ENCODE data around the gene NHLH2.

Gene NHLH2

GRCh38 chr1:115880981-115881672 lies 40.2 kb upstream of the NHLH2 start:
- Histone ChIP-seq H3K4me3 (ENCODE audit: low read depth, low read length) (no peak overlapping the region), H3K27ac (no peak overlapping the region), H3K9me3 (ENCODE audit: severe bottlenecking) (no peaks in the 10 kb centered on the region), H3K27me3 (ENCODE audit: insufficient read depth, low read depth, severe bottlenecking) (peaks cover 13% of the 10 kb centered on the region), H3K36me3 (no peaks in the 10 kb centered on the region)
- DNase-seq: no peak
- no peak for TF ChIP-seq CTCF (IDR thresholded peaks at IDR 0.05; ENCODE audit: low read depth, low read length)

- peak; percentile 33; the same call in 1 of the 2 replicates for TF ChIP-seq CTCF (IDR thresholded peaks at IDR 0.05; ENCODE audit: low read depth, low read length)
These were observed 39.1 kb upstream of the NHLH2 start for GRCh38 chr1:115879977-115880376.

GRCh38 chr1:115877511-115877910 lies 36.6 kb upstream of the NHLH2 start:
- Histone ChIP-seq H3K4me3 (ENCODE audit: low read depth, low read length) (no peak overlapping the region), H3K27me3 (ENCODE audit: insufficient read depth, low read depth, severe bottlenecking) (peaks cover 30% of the 10 kb centered on the region), H3K36me3 (no peaks in the 10 kb centered on the region), H3K9me3 (ENCODE audit: severe bottlenecking) (no peaks in the 10 kb centered on the region), H3K27ac (no peak overlapping the region)
- peak; percentile 32 for DNase-seq
- TF ChIP-seq CTCF (IDR thresholded peaks at IDR 0.05; ENCODE audit: low read depth, low read length): no peak

More at GRCh38 chr1:115879977-115880376, 39.1 kb upstream of the NHLH2 start:
- Histone ChIP-seq H3K9me3 (ENCODE audit: severe bottlenecking) (no peaks in the 10 kb centered on the region), H3K36me3 (no peaks in the 10 kb centered on the region), H3K27me3 (ENCODE audit: insufficient read depth, low read depth, severe bottlenecking) (peaks cover 13% of the 10 kb centered on the region), H3K4me3 (ENCODE audit: low read depth, low read length) (no peak overlapping the region), H3K27ac (no peak overlapping the region)
- DNase-seq: peak; percentile 38

GRCh38 chr1:115874904-115875303 lies 34.0 kb upstream of the NHLH2 start:
- H3K27ac ChIP-seq: no peak overlapping the region
- H3K27me3 ChIP-seq (ENCODE audit: insufficient read depth, low read depth, severe bottlenecking): peaks cover 50% of the 10 kb centered on the region
- H3K36me3 ChIP-seq: no peaks in the 10 kb centered on the region
- DNase-seq: no peak
- no peak for TF ChIP-seq CTCF (IDR thresholded peaks at IDR 0.05; ENCODE audit: low read depth, low read length)
- H3K4me3 ChIP-seq (ENCODE audit: low read depth, low read length): no peak overlapping the region
- no peaks in the 10 kb centered on the region for H3K9me3 ChIP-seq (ENCODE audit: severe bottlenecking)

- TF ChIP-seq CTCF (IDR thresholded peaks at IDR 0.05; ENCODE audit: low read depth, low read length): no peak
- no peak overlapping the region for H3K27ac ChIP-seq
- H3K4me3 ChIP-seq (ENCODE audit: low read depth, low read length): no peak overlapping the region
These were observed 33.6 kb upstream of the NHLH2 start for GRCh38 chr1:115874497-115874896.

GRCh38 chr1:115873184-115873583 lies 32.3 kb upstream of the NHLH2 start:
- Histone ChIP-seq H3K27ac (no peak overlapping the region), H3K36me3 (no peaks in the 10 kb centered on the region), H3K4me3 (ENCODE audit: low read depth, low read length) (no peak overlapping the region), H3K27me3 (ENCODE audit: insufficient read depth, low read depth, severe bottlenecking) (peaks cover 59% of the 10 kb centered on the region), H3K9me3 (ENCODE audit: severe bottlenecking) (no peaks in the 10 kb centered on the region)
- no peak for DNase-seq
- TF ChIP-seq CTCF (IDR thresholded peaks at IDR 0.05; ENCODE audit: low read depth, low read length): no peak

More at GRCh38 chr1:115874497-115874896, 33.6 kb upstream of the NHLH2 start:
- Histone ChIP-seq H3K36me3 (no peaks in the 10 kb centered on the region), H3K9me3 (ENCODE audit: severe bottlenecking) (no peaks in the 10 kb centered on the region), H3K27me3 (ENCODE audit: insufficient read depth, low read depth, severe bottlenecking) (peaks cover 51% of the 10 kb centered on the region)
- DNase-seq: no peak

All from WERI-Rb-1 (cell line).